GM12878 (cell line): ENCODE measurements around the gene ERV3-1. TPM values are rescaled to one million over a fixed set of nuclear protein-coding genes. Genes with fewer than 3 reads are reported as not detected.
A peak's percentile ranks its signal among the peaks of the same experiment; 100 is the strongest.

Experiments
- ATAC-seq: fragments of 200-7000 bp; cut with Tn5 transposase; 3 replicates; pipeline ENCODE4 v1.9.1; 2020; ENCODE audit warnings: mild to moderate bottlenecking, moderate library complexity
- BruUV-seq: library from RNA; stranded (reverse); fragments of 400-500 nt; replicated peaks from 2 replicates; lab custom pipeline; 2021; lab: Mats Ljungman, UMichigan
- CTCF ChIA-PET: fragments of 300-600 bp; sonication (Branson Sonifier 250); formaldehyde crosslinking; extraction: SDS; loops from one replicate; lab custom pipeline; 2021; ENCODE audit warnings: inconsistent platforms; lab: Yijun Ruan, JAX
- POLR2A ChIA-PET: fragments of 350-600 bp; formaldehyde crosslinking; extraction: SDS; loops from one replicate; lab custom pipeline; 2021; ENCODE audit warnings: inconsistent platforms; lab: Charles Lee
- RAD21 ChIA-PET: fragments of 300-600 bp; sonication (Branson Sonifier 250); formaldehyde crosslinking; loops from one replicate; lab custom pipeline; 2023; ENCODE audit warnings: antibody characterized with exemption; ENCODE audit not compliant: unreplicated experiment; lab: Charles Lee
- SMC1A ChIA-PET: fragments of 300-600 bp; sonication (Branson Sonifier 250); formaldehyde crosslinking; loops from one replicate; lab custom pipeline; 2023; ENCODE audit not compliant: unreplicated experiment, uncharacterized antibody; lab: Charles Lee
- DNase-seq: peaks from one replicate; pipeline ENCODE4 v3.0.0-alpha.2; 2011; ENCODE audit warnings: low read depth, low spot score
- FAIRE-seq: peaks from 3 replicates; lab custom pipeline; 2011; peaks lifted over from hg19 to GRCh38; lab: Jason Lieb, UNC
- H2AFZ ChIP-seq: 2 replicates; pipeline ENCODE4 v1.6.0; 2011; ENCODE audit warnings: low read depth, low read length, control low read depth; ENCODE audit not compliant: control insufficient read depth
- H3K27ac ChIP-seq: 2 replicates; pipeline ENCODE4 v1.5.1; 2011; ENCODE audit warnings: control low read depth; ENCODE audit not compliant: control insufficient read depth, insufficient read depth
- H3K27me3 ChIP-seq, 2 experiments: replicated peaks in 1 of 2; 2 replicates each; pipeline versions ENCODE4 v1.6.0 to v1.6.1; 2011; ENCODE audit warnings: low read length in 1 of 2; ENCODE audit not compliant: control insufficient read depth in 2 of 2, insufficient read depth in 2 of 2
- H3K36me3 ChIP-seq, 2 experiments: 2 replicates each; pipeline ENCODE4 v1.5.1; 2011; ENCODE audit warnings: low read length in 1 of 2; ENCODE audit not compliant: control insufficient read depth in 2 of 2, insufficient read depth in 2 of 2
- H3K4me1 ChIP-seq: 2 replicates; pipeline ENCODE4 v1.6.1; 2011; ENCODE audit warnings: mild to moderate bottlenecking, low read length, moderate library complexity, mixed read lengths; ENCODE audit not compliant: control insufficient read depth, insufficient read depth
- H3K4me2 ChIP-seq: 2 replicates; pipeline ENCODE4 v1.6.0; 2011; ENCODE audit warnings: control low read depth; ENCODE audit not compliant: control insufficient read depth, insufficient read depth
- H3K4me3 ChIP-seq: fragments of 200-600 bp; sonication (generic); 2 replicates; pipeline ENCODE4 v1.5.1; 2016
- H3K79me2 ChIP-seq: 2 replicates; pipeline ENCODE4 v1.6.0; 2011; ENCODE audit warnings: low read length; ENCODE audit not compliant: control insufficient read depth, insufficient read depth
- H3K9ac ChIP-seq: 2 replicates; pipeline ENCODE4 v1.8.0; 2011; ENCODE audit warnings: low read length, control low read depth, mixed read lengths; ENCODE audit not compliant: control insufficient read depth, insufficient read depth
- H3K9me3 ChIP-seq: replicated peaks from 3 replicates; pipeline ENCODE4 v1.5.1; 2011; ENCODE audit warnings: mild to moderate bottlenecking, low read length; ENCODE audit not compliant: control insufficient read depth, insufficient read depth
- H4K20me1 ChIP-seq: 2 replicates; pipeline ENCODE4 v1.6.0; 2011; ENCODE audit not compliant: control insufficient read depth, insufficient read depth
- HDAC6 ChIP-seq: fragments of 200-600 bp; sonication (generic); IDR thresholded peaks from one replicate; pipeline ENCODE4 v1.8.0; 2017; ENCODE audit warnings: antibody characterized with exemption; ENCODE audit not compliant: unreplicated experiment
- LARP7 ChIP-seq: fragments of 450-650 bp; IDR thresholded peaks from 2 replicates; pipeline ENCODE4 v1.6.1; 2017; ENCODE audit warnings: mild to moderate bottlenecking
- RAD21 ChIP-seq: IDR thresholded peaks from 2 replicates; pipeline ENCODE4 v1.6.1; 2011; ENCODE audit warnings: mild to moderate bottlenecking, low read depth, low read length, moderate library complexity; ENCODE audit not compliant: insufficient read depth
- REST ChIP-seq: IDR thresholded peaks from 2 replicates; pipeline ENCODE4 v1.6.1; 2012; ENCODE audit warnings: mild to moderate bottlenecking, low read depth, low read length
- TCF3 ChIP-seq: IDR thresholded peaks from 2 replicates; pipeline ENCODE4 v1.6.1; 2012; ENCODE audit warnings: low read depth, mild to moderate bottlenecking, low read length, borderline replicate concordance; ENCODE audit not compliant: insufficient read depth
- ZBED1 ChIP-seq: IDR thresholded peaks from 2 replicates; pipeline ENCODE4 v1.6.1; 2016; ENCODE audit warnings: borderline replicate concordance
- WGBS: methylation state at CpG from one replicate; pipeline ENCODE4 v1.1.6; 2016; ENCODE audit warnings: low lambda C conversion rate; ENCODE audit not compliant: insufficient replicate concordance, insufficient coverage; ENCODE audit errors: missing lambda C conversion rate; 5-methylcytosine and 5-hydroxymethylcytosine counted together
- in situ Hi-C: fragments of 300-500 bp; cut with MboI; formaldehyde crosslinking; loops from 9 replicates; pipeline ENCODE4 v1.14.3; 2018; ENCODE audit warnings: mixed read lengths
- intact Hi-C: fragments of 100-400 bp; cut with micrococcal nuclease; formaldehyde crosslinking; loops from one replicate; pipeline ENCODE4 v1.14.2; 2022; ENCODE audit not compliant: unreplicated experiment
- polyA plus RNA-seq, 11 experiments: library from polyadenylated mRNA; depleted of rRNA in 4 of 11; unstranded in 6 of 11; stranded (reverse) in 5 of 11; fragments of >200 nt; fragmentation: Nextera tagmentation in 4 of 11; fragmentation: Illumina TruSeq in 1 of 11; extraction: Ambion mirVana in 4 of 11; extraction: Trizol in 1 of 11; gene quantifications; 1 replicate in 1 of 11; 2 replicates in 10 of 11; pipeline versions ENCODE4 v1.2.1 to v1.2.3, GENCODE V29; 2011 to 2016; ENCODE audit warnings: inconsistent platforms in 2 of 11, missing spikeins in 2 of 11, low read depth in 1 of 11
- total RNA-seq, 4 experiments: library from RNA; depleted of rRNA in 3 of 4; stranded (reverse); fragments of >200 nt in 3 of 4; fragmentation: Illumina TruSeq in 1 of 4; extraction: Trizol in 1 of 4; gene quantifications; 2 replicates each; pipeline versions ENCODE4 v1.2.1 to v1.2.3, GENCODE V29; 2013 to 2021
- TF ChIP-seq, protein P1 (sequence below), 3 experiments: IDR thresholded peaks in 2 of 3; conservative IDR thresholded peaks in 1 of 3; 2 replicates each; pipeline ENCODE4 v1.5.1; 2011; ENCODE audit warnings: low read depth in 3 of 3, low read length in 3 of 3, mild to moderate bottlenecking in 3 of 3, control low read depth in 2 of 3, moderate library complexity in 2 of 3, inconsistent platforms in 1 of 3, mixed read lengths in 1 of 3; ENCODE audit not compliant: control insufficient read depth in 2 of 3, insufficient read depth in 1 of 3; ENCODE audit errors: extremely low read depth in 1 of 3
- TF ChIP-seq, protein P2 (sequence below): IDR thresholded peaks from 2 replicates; pipeline ENCODE4 v1.6.1; 2011; ENCODE audit warnings: mild to moderate bottlenecking, low read depth, low read length, moderate library complexity; ENCODE audit not compliant: insufficient replicate concordance
- TF ChIP-seq, protein P3 (sequence below): fragments of 450-650 bp; IDR thresholded peaks from 2 replicates; pipeline ENCODE4 v1.6.1; 2017; ENCODE audit warnings: mild to moderate bottlenecking, low read depth, inconsistent platforms; ENCODE audit not compliant: poor library complexity, severe bottlenecking
- TF ChIP-seq, protein P4 (sequence below): IDR thresholded peaks from 2 replicates; pipeline ENCODE4 v1.6.1; 2012; ENCODE audit warnings: low read length, inconsistent platforms

ERV3-1 gene
- total and polyA plus RNA-seq, 10 of the 15 experiments (the other 5 are each of a cell fraction or from before 2014, with no cell fraction given), result 9.4 to 23.4 (median 15.1) TPM

- Histone ChIP-seq H3K27ac (no peak overlapping the region), H3K4me1 (no peaks in the 10 kb centered on the region), H3K27me3 (no peaks in the 10 kb centered on the region; a peak in 1 of 4 replicates), H3K9me3 (no peaks in the 10 kb centered on the region; the same call in 2 of the 3 replicates)
- RAD21 ChIA-PET, result interaction anchor here (0.6 to 1.1 kb wide), 2 partner anchors 361 to 400 kb away, joined by 3 read pairs; no protein-coding TSS in a partner anchor
- in situ Hi-C loops, result no loop called here
- no peak for FAIRE-seq
- TF ChIP-seq RAD21, result peak; percentile 27; the same call in 1 of the 2 replicates
- no peak for TF ChIP-seq REST
- TF ChIP-seq, protein P1, sequence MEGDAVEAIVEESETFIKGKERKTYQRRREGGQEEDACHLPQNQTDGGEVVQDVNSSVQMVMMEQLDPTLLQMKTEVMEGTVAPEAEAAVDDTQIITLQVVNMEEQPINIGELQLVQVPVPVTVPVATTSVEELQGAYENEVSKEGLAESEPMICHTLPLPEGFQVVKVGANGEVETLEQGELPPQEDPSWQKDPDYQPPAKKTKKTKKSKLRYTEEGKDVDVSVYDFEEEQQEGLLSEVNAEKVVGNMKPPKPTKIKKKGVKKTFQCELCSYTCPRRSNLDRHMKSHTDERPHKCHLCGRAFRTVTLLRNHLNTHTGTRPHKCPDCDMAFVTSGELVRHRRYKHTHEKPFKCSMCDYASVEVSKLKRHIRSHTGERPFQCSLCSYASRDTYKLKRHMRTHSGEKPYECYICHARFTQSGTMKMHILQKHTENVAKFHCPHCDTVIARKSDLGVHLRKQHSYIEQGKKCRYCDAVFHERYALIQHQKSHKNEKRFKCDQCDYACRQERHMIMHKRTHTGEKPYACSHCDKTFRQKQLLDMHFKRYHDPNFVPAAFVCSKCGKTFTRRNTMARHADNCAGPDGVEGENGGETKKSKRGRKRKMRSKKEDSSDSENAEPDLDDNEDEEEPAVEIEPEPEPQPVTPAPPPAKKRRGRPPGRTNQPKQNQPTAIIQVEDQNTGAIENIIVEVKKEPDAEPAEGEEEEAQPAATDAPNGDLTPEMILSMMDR (IDR thresholded peaks at IDR 0.05 in 2 of 3, conservative IDR thresholded peaks at IDR 0.05 in 1 of 3; ENCODE audit: control insufficient read depth in 2 of 3, extremely low read depth in 1 of 3, insufficient read depth in 1 of 3, low read depth in 3 of 3, low read length in 3 of 3), result peak in 2 of 3 experiments; percentile 18 to 22; a peak in 2 of 6 replicates
- TF ChIP-seq, protein P2, sequence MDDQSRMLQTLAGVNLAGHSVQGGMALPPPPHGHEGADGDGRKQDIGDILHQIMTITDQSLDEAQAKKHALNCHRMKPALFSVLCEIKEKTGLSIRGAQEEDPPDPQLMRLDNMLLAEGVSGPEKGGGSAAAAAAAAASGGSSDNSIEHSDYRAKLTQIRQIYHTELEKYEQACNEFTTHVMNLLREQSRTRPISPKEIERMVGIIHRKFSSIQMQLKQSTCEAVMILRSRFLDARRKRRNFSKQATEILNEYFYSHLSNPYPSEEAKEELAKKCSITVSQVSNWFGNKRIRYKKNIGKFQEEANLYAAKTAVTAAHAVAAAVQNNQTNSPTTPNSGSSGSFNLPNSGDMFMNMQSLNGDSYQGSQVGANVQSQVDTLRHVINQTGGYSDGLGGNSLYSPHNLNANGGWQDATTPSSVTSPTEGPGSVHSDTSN, result no peak
- TF ChIP-seq, protein P3, sequence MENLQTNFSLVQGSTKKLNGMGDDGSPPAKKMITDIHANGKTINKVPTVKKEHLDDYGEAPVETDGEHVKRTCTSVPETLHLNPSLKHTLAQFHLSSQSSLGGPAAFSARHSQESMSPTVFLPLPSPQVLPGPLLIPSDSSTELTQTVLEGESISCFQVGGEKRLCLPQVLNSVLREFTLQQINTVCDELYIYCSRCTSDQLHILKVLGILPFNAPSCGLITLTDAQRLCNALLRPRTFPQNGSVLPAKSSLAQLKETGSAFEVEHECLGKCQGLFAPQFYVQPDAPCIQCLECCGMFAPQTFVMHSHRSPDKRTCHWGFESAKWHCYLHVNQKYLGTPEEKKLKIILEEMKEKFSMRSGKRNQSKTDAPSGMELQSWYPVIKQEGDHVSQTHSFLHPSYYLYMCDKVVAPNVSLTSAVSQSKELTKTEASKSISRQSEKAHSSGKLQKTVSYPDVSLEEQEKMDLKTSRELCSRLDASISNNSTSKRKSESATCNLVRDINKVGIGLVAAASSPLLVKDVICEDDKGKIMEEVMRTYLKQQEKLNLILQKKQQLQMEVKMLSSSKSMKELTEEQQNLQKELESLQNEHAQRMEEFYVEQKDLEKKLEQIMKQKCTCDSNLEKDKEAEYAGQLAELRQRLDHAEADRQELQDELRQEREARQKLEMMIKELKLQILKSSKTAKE, result no peak
- TF ChIP-seq LARP7, result no peak
- TF ChIP-seq ZBED1, result no peak
- no peak for TF ChIP-seq HDAC6
- TF ChIP-seq, protein P4, sequence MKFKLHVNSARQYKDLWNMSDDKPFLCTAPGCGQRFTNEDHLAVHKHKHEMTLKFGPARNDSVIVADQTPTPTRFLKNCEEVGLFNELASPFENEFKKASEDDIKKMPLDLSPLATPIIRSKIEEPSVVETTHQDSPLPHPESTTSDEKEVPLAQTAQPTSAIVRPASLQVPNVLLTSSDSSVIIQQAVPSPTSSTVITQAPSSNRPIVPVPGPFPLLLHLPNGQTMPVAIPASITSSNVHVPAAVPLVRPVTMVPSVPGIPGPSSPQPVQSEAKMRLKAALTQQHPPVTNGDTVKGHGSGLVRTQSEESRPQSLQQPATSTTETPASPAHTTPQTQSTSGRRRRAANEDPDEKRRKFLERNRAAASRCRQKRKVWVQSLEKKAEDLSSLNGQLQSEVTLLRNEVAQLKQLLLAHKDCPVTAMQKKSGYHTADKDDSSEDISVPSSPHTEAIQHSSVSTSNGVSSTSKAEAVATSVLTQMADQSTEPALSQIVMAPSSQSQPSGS, result no peak
- no peak for TF ChIP-seq TCF3
- TF ChIP-seq, all 136 proteins: peak for 2
- 67% methylated on average over 5 of the region's 5 CpGs for WGBS
- Histone ChIP-seq H4K20me1 (no peaks in the 10 kb centered on the region), H3K36me3 (no peaks in the 10 kb centered on the region), H3K9ac (no peak overlapping the region), H3K4me2 (no peak overlapping the region), H3K79me2 (no peaks in the 10 kb centered on the region), H2AFZ (no peak overlapping the region), H3K4me3 (no peak overlapping the region)
- ATAC-seq (peak; percentile 48), DNase-seq (no peak)
- intact Hi-C loops, result no loop called here
- ChIA-PET CTCF (interaction anchor here (1.0 to 1.3 kb wide), 2 partner anchors 44 to 59 kb away, joined by 5 read pairs; partner anchors contain the start of gene ZNF273), POLR2A (interaction anchor here (0.7 kb wide), 1 partner anchor 101 kb away, joined by 3 read pairs; no protein-coding TSS in a partner anchor), SMC1A (no interaction called here)
- no TSS peak for BruUV-seq
Measured at GRCh38 chr7:64946772-64947171, 59.7 kb downstream of the ERV3-1 start.
